Glutamatergic neuron (in vitro differentiated cells): ENCODE data around the gene PSRC1. TPM values are rescaled to one million over a fixed set of nuclear protein-coding genes. Genes with fewer than 3 reads are reported as not detected.

Experiments
- DNase-seq: peaks from one replicate; pipeline ENCODE4 v3.0.0; 2022
- H3K27ac Mint-ChIP-seq: one replicate; pipeline ENCODE4 v1.8.0; 2020; ENCODE audit warnings: mild to moderate bottlenecking, mixed read lengths, inconsistent platforms; ENCODE audit not compliant: unreplicated experiment
- H3K27me3 Mint-ChIP-seq: one replicate; pipeline ENCODE4 v1.8.0; 2020; ENCODE audit warnings: mild to moderate bottlenecking, moderate library complexity, mixed read lengths, inconsistent platforms; ENCODE audit not compliant: unreplicated experiment
- H3K36me3 Mint-ChIP-seq: one replicate; pipeline ENCODE4 v1.8.0; 2020; ENCODE audit warnings: mild to moderate bottlenecking, mixed read lengths, inconsistent platforms; ENCODE audit not compliant: unreplicated experiment
- H3K4me1 Mint-ChIP-seq: one replicate; pipeline ENCODE4 v1.8.0; 2020; ENCODE audit warnings: mild to moderate bottlenecking, low read depth, mixed read lengths, inconsistent platforms; ENCODE audit not compliant: unreplicated experiment
- H3K4me3 Mint-ChIP-seq: one replicate; pipeline ENCODE4 v1.8.0; 2020; ENCODE audit warnings: mild to moderate bottlenecking, mixed read lengths, inconsistent platforms; ENCODE audit not compliant: unreplicated experiment
- H3K9me3 Mint-ChIP-seq: one replicate; pipeline ENCODE4 v1.8.0; 2020; ENCODE audit warnings: mild to moderate bottlenecking, moderate library complexity, mixed read lengths, inconsistent platforms; ENCODE audit not compliant: unreplicated experiment
- total RNA-seq: library from RNA; stranded (reverse); fragmentation: NEBNext Ultra II Directional; extraction: Animal tissue kit (Norgen Biotek cat#: 25700); gene quantifications from one replicate; pipeline ENCODE4 v1.2.1, GENCODE V29; 2021; ENCODE audit not compliant: unreplicated experiment
- TF ChIP-seq, protein P1 (sequence below): fragments of 200-600 bp; sonication (generic); IDR thresholded peaks from one replicate; pipeline ENCODE4 v1.5.0; 2021; ENCODE audit not compliant: partially characterized antibody, unreplicated experiment

PSRC1 gene
- total RNA-seq, 1 donor from 2014 or later, result 13.9 TPM

- Mint-ChIP-seq H3K4me1 (no peaks in the 10 kb centered on the region), H3K36me3 (no peaks in the 10 kb centered on the region), H3K27ac (no peak overlapping the region), H3K4me3 (no peak overlapping the region), H3K9me3 (peaks cover 2% of the 10 kb centered on the region), H3K27me3 (peaks cover 2% of the 10 kb centered on the region)
- DNase-seq, result no peak
- TF ChIP-seq, protein P1, sequence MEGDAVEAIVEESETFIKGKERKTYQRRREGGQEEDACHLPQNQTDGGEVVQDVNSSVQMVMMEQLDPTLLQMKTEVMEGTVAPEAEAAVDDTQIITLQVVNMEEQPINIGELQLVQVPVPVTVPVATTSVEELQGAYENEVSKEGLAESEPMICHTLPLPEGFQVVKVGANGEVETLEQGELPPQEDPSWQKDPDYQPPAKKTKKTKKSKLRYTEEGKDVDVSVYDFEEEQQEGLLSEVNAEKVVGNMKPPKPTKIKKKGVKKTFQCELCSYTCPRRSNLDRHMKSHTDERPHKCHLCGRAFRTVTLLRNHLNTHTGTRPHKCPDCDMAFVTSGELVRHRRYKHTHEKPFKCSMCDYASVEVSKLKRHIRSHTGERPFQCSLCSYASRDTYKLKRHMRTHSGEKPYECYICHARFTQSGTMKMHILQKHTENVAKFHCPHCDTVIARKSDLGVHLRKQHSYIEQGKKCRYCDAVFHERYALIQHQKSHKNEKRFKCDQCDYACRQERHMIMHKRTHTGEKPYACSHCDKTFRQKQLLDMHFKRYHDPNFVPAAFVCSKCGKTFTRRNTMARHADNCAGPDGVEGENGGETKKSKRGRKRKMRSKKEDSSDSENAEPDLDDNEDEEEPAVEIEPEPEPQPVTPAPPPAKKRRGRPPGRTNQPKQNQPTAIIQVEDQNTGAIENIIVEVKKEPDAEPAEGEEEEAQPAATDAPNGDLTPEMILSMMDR, result no peak
These were observed 17.1 kb downstream of the PSRC1 start for GRCh38 chr1:109265741-109266330.

DNA sequence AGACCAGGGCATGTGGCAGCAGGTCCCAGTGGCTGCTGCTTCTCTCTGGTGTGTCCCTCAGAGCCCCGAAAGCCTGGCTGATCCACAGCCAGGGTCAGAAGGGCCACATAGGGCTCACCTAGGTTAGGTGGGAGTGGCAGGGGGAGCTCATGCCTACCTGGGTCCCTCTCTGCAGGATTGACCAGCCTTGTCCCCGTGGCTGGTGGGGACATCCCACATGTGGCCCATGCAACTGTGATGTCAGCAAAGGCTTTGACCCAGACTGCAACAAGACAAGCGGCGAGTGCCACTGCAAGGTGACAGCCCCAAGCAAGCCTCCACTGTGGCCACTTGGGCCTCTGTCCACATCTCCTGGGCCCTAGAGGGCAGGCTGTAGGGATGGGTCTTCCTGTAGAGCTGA lies 17.9 kb downstream of the PSRC1 start:
- H3K36me3 Mint-ChIP-seq, result no peaks in the 10 kb centered on the region
- no peak overlapping the region for H3K4me3 Mint-ChIP-seq
- TF ChIP-seq, protein P1, result no peak
- peaks cover 1% of the 10 kb centered on the region for H3K27me3 Mint-ChIP-seq
- H3K9me3 Mint-ChIP-seq, result peaks cover 2% of the 10 kb centered on the region
- peaks cover 6% of the 10 kb centered on the region for H3K4me1 Mint-ChIP-seq
- H3K27ac Mint-ChIP-seq, result no peak overlapping the region
- DNase-seq, result no peak

DNA sequence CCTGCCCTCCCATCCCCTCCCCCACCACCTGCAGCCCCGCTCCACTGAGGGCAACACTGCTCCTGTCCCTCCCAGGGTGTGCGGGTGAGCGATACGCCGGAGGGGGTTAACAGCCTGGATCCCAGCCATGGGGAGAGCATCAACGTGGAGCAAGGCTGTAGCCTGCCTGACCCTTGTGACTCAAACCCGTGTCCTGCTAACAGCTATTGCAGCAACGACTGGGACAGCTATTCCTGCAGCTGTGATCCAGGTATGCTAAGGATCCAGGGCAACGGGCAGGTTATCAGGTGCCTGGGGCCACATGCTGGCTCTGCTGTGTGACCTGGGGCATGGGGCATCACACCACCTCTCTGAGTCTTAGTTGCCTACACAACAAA lies 18.6 kb downstream of the PSRC1 start:
- peaks cover 4% of the 10 kb centered on the region for H3K9me3 Mint-ChIP-seq
- H3K4me3 Mint-ChIP-seq, result no peak overlapping the region
- no peaks in the 10 kb centered on the region for H3K36me3 Mint-ChIP-seq
- H3K27me3 Mint-ChIP-seq, result peaks cover 1% of the 10 kb centered on the region
- H3K4me1 Mint-ChIP-seq, result peaks cover 10% of the 10 kb centered on the region
- no peak overlapping the region for H3K27ac Mint-ChIP-seq
- TF ChIP-seq, protein P1, result no peak
- DNase-seq, result no peak

- no peak overlapping the region for H3K4me3 Mint-ChIP-seq
- peaks cover 1% of the 10 kb centered on the region for H3K27me3 Mint-ChIP-seq
These were observed 19.2 kb downstream of the PSRC1 start for GRCh38 chr1:109263597-109264378.

More at GRCh38 chr1:109263597-109264378, 19.2 kb downstream of the PSRC1 start:
- TF ChIP-seq, protein P1, result peak; percentile 99
- peaks cover 12% of the 10 kb centered on the region for H3K4me1 Mint-ChIP-seq
- peak overlapping the region; percentile 52 for H3K27ac Mint-ChIP-seq
- peaks cover 4% of the 10 kb centered on the region for H3K9me3 Mint-ChIP-seq
- peak; percentile 93 for DNase-seq
- H3K36me3 Mint-ChIP-seq, result no peaks in the 10 kb centered on the region
